Vagina (tissue), 2 donors: ENCODE results near the gene ZNF831. TPM values are rescaled to one million over a fixed set of nuclear protein-coding genes. Genes with fewer than 3 reads are reported as not detected.

Source experiments
- DNase-seq, 2 donors: peaks; one replicate each; pipeline ENCODE4 v3.0.0-alpha.2; 2017; ENCODE audit errors: extremely low spot score in 2 of 2
- H3K27ac ChIP-seq: fragments of 200-600 bp; sonication (generic); one replicate; pipeline ENCODE4 v1.5.1; 2019
- H3K27me3 ChIP-seq: fragments of 200-600 bp; sonication (generic); one replicate; pipeline ENCODE4 v1.5.1; 2019
- H3K36me3 ChIP-seq, 2 donors: fragments of 200-600 bp; sonication (generic); one replicate each; pipeline ENCODE4 v1.5.1; 2017 to 2019
- H3K4me1 ChIP-seq: fragments of 200-600 bp; sonication (generic); one replicate; pipeline ENCODE4 v1.5.1; 2019
- H3K4me3 ChIP-seq, 2 donors: fragments of 200-600 bp; sonication (generic); 1 replicate in 1 of 2; 2 replicates in 1 of 2; pipeline ENCODE4 v1.5.1; 2016 to 2019
- H3K9me3 ChIP-seq: fragments of 200-600 bp; sonication (generic); one replicate; pipeline ENCODE4 v1.5.1; 2019
- POLR2A ChIP-seq, 2 donors: fragments of 450-650 bp; IDR thresholded peaks; one replicate each; pipeline ENCODE4 v1.6.1; 2017; ENCODE audit warnings: antibody characterized with exemption in 2 of 2, mild to moderate bottlenecking in 2 of 2, moderate library complexity in 2 of 2
- POLR2AphosphoS5 ChIP-seq, 2 donors: sonication (generic); formaldehyde crosslinking; IDR thresholded peaks; one replicate each; pipeline ENCODE4 v1.9.0; 2017; ENCODE audit warnings: antibody characterized with exemption in 2 of 2, mild to moderate bottlenecking in 2 of 2, low read depth in 1 of 2; ENCODE audit not compliant: insufficient read depth in 1 of 2
- intact Hi-C: fragments of 100-400 bp; cut with DNase I; formaldehyde crosslinking; loops from one replicate; pipeline ENCODE4 v1.15.1; 2023
- total RNA-seq: library from RNA; depleted of rRNA; stranded (reverse); fragments of >200 nt; gene quantifications from one replicate; pipeline ENCODE4 v1.2.3, GENCODE V29; 2016
- TF ChIP-seq, protein P1 (sequence below), 3 experiments: fragments of 450-650 bp in 2 of 3; fragments of 200-600 bp in 1 of 3; sonication (generic) in 1 of 3; IDR thresholded peaks; one replicate each; pipeline ENCODE4 v1.5.1; 2017 to 2019; ENCODE audit warnings: antibody characterized with exemption in 3 of 3, mild to moderate bottlenecking in 2 of 3, moderate library complexity in 2 of 3

ZNF831 gene
- total RNA-seq, 1 donor from 2014 or later = 2.2 TPM

DNA sequence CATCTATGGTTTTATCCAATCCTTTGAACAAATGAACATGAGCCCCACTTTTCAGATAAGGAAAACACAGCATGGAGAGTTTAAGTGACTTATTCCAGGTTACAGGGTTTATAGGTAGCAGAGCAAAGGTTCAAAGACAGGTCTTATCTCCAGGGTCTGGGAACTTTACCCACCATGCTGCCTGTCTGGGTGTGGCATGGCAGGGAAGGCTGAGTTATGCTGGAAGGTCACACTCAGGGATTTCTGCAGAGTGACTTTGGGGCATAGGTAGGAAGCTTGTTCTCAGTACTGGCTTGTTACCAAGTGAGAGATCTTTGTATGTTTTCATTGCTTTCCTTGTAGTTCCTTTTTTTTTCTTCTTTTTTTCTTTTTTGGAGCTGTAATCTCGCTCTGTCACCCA is 1.8 kb downstream of the ZNF831 start:
- no peak overlapping the region for H3K4me3 ChIP-seq
- H3K4me1 ChIP-seq = no peaks in the 10 kb centered on the region
- no peaks in the 10 kb centered on the region for H3K9me3 ChIP-seq
- H3K27me3 ChIP-seq = no peaks in the 10 kb centered on the region
- TF ChIP-seq POLR2A (IDR thresholded peaks at IDR 0.05) = no peak
- H3K27ac ChIP-seq = no peak overlapping the region
- intact Hi-C loops = no loop called here
- H3K36me3 ChIP-seq = no peaks in the 10 kb centered on the region
- peak in 1 of 2 donors; percentile 34 for DNase-seq

DNA sequence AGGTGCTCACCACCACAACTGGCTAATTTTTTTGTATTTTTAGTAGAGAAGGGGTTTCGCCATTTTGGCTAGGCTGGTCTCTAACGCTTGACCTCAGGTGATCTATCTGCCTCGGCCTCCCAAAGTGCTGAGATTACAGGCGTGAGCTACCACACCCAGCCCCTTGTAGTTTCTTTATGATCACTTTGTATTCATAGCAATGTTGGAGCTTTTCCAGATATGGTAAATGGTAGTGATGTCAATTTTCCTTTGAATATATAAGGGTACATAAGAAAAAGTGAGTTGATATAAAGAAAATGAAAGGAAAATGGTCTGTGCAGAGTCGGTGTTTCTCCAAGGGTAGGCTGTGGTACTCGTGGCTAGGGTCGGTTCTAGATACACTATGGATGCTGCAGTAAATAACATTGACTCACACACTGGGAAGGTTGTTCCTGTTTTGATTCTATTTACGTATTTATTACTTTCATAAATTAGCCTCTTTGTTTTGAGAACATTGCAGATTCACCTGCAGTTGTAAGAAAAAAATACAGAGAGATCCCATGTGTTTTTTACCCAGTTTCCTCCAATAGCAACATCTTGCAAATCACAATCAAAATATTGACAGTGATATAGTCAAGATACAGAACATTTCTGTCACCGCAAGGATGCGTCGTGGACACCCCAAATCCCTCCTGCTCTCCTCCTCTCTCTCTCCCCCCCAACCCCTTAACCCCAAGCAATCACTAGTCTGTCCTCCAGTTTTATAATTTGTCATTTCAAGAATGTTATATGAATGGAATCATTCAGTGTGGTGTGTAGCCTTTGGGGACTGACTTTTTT is 2.5 kb downstream of the ZNF831 start:
- H3K27ac ChIP-seq = no peak overlapping the region
- no peaks in the 10 kb centered on the region for H3K27me3 ChIP-seq
- no peaks in the 10 kb centered on the region for H3K36me3 ChIP-seq
- no peaks in the 10 kb centered on the region for H3K4me1 ChIP-seq
- H3K9me3 ChIP-seq = no peaks in the 10 kb centered on the region
- intact Hi-C loops = no loop called here
- TF ChIP-seq, protein P1, sequence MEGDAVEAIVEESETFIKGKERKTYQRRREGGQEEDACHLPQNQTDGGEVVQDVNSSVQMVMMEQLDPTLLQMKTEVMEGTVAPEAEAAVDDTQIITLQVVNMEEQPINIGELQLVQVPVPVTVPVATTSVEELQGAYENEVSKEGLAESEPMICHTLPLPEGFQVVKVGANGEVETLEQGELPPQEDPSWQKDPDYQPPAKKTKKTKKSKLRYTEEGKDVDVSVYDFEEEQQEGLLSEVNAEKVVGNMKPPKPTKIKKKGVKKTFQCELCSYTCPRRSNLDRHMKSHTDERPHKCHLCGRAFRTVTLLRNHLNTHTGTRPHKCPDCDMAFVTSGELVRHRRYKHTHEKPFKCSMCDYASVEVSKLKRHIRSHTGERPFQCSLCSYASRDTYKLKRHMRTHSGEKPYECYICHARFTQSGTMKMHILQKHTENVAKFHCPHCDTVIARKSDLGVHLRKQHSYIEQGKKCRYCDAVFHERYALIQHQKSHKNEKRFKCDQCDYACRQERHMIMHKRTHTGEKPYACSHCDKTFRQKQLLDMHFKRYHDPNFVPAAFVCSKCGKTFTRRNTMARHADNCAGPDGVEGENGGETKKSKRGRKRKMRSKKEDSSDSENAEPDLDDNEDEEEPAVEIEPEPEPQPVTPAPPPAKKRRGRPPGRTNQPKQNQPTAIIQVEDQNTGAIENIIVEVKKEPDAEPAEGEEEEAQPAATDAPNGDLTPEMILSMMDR (IDR thresholded peaks at IDR 0.05) = no peak
- TF ChIP-seq POLR2AphosphoS5 (IDR thresholded peaks at IDR 0.05; ENCODE audit: insufficient read depth in 1 of 2, low read depth in 1 of 2) = no peak
- TF ChIP-seq POLR2A (IDR thresholded peaks at IDR 0.05) = no peak
- no peak overlapping the region for H3K4me3 ChIP-seq
- DNase-seq = no peak

DNA sequence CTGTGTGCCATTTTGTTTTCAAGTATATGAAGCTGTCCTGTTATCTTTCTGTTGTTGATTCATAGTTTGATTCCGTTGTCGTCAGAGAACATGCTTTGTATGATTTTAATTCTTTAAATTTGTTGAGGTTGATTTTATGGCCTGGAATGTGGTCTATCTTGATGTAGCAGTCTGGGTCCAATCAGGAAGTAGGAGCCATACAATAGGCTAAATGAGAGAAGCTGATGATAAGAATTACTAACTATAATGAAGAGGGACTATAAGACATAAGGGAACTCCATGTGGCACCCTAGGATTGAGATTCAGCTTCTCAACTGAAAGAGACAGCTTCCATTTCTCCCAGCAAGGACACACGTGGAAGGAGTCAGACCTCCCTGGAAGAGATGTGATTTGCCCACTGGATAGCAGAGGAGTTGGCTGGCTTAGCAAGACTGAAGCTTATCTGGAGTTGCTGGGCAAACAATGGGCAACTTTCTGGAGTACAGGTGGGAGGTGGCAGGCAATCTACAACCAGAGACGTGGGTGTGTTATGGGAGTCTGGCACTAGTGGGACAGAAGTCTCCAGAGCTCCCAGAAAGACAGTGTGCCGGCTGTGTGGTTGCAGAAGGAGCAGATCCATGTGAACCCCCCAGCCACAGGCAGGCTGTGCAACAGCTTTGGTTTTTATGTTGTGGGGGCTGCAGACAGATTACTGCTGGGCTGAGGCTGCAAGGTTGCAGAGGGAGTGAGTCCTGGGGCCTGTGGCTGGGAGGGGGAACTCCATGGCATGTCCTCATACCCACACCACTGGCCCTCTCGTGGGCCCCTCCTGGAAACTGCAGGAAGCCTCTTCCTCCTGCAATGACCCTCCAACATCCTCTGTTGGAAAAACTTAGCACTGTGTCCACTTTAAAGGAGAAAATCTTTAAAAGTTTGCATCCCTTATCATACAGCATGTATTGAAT is 7.1 kb downstream of the ZNF831 start:
- peak; percentile 70 to 94 for DNase-seq
- intact Hi-C loops = no loop called here

DNA sequence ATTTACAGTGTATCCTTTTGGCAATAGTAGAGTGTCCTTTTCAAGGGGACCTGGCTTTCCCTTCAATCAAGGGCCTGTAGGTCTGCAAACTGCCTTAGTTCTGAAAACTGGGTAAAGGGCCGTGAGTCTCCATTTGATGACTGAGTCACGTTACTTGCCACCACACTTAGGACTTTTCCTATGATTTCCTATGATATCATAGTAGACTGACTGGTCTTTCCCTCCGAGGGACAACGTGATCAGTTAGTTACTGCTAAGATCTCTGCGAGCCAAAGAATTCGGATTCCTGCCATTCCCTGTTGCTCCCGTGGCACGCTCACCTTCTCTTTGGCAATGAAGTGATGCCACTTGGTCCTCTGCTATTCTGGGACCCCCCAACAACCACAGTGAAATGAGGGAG is 8.4 kb downstream of the ZNF831 start:
- no peak for TF ChIP-seq POLR2AphosphoS5 (IDR thresholded peaks at IDR 0.05; ENCODE audit: insufficient read depth in 1 of 2, low read depth in 1 of 2)
- TF ChIP-seq, protein P1 (IDR thresholded peaks at IDR 0.05) = no peak
- no peak for TF ChIP-seq POLR2A (IDR thresholded peaks at IDR 0.05)
- intact Hi-C loops = no loop called here
- no peak for DNase-seq
- Histone ChIP-seq H3K9me3 (no peaks in the 10 kb centered on the region), H3K4me3 (no peak overlapping the region), H3K27me3 (no peaks in the 10 kb centered on the region), H3K36me3 (no peaks in the 10 kb centered on the region), H3K27ac (no peak overlapping the region), H3K4me1 (no peaks in the 10 kb centered on the region)

More for the DNA sequence above, 7.1 kb downstream of the ZNF831 start:
- Histone ChIP-seq H3K27me3 (no peaks in the 10 kb centered on the region), H3K27ac (no peak overlapping the region), H3K4me1 (no peaks in the 10 kb centered on the region), H3K9me3 (no peaks in the 10 kb centered on the region), H3K36me3 (no peaks in the 10 kb centered on the region), H3K4me3 (no peak overlapping the region)
- TF ChIP-seq POLR2AphosphoS5 (IDR thresholded peaks at IDR 0.05; ENCODE audit: insufficient read depth in 1 of 2, low read depth in 1 of 2) (no peak), POLR2A (IDR thresholded peaks at IDR 0.05) (no peak)
- TF ChIP-seq, protein P1 (IDR thresholded peaks at IDR 0.05) = no peak

DNA sequence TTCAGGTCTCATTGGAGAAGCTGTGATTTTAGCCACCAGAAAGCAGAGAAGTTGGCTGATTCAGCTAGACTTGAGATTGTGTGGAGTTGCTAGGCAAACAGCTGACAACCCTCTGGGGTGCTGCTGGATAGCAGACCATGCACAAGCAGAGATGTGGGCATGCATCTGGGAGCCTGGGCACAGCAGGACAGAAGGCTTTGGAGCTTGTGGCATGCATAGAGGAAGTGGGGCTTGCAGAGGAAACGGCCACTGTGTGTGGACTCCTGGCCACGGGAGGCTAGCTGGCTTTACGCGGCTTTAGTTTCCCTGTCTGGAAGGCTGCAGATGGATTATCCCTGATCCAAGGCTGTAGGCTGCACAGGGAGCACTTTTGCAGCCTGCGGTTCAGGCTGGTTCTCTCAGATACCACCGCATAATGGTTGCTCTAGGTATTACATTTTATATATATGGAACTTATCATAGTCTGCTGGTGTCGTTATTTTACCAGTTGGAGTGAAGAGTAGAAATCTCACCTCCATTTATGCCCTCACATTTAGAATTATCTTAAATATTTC is 10.4 kb downstream of the ZNF831 start:
- no peaks in the 10 kb centered on the region for H3K9me3 ChIP-seq
- intact Hi-C loops = no loop called here
- TF ChIP-seq POLR2A (IDR thresholded peaks at IDR 0.05) (no peak), POLR2AphosphoS5 (IDR thresholded peaks at IDR 0.05; ENCODE audit: insufficient read depth in 1 of 2, low read depth in 1 of 2) (no peak)
- TF ChIP-seq, protein P1 (IDR thresholded peaks at IDR 0.05) = no peak
- no peak overlapping the region for H3K27ac ChIP-seq
- no peaks in the 10 kb centered on the region for H3K27me3 ChIP-seq
- no peaks in the 10 kb centered on the region for H3K36me3 ChIP-seq
- no peaks in the 10 kb centered on the region for H3K4me1 ChIP-seq
- no peak overlapping the region for H3K4me3 ChIP-seq
- DNase-seq = no peak
